H54 (cell line): ENCODE results near the gene DAD1.
"Not testable (repeated sequence)": the region's sequence is repeated elsewhere in the genome, so short reads cannot be mapped to it uniquely, and the experiment has no call there.

ENCODE experiments used
- DNase-seq: peaks from one replicate; pipeline ENCODE4 v3.0.0; 2011; ENCODE audit warnings: low spot score, mixed read lengths; ENCODE audit not compliant: insufficient read length
- FAIRE-seq: peaks from 3 replicates; lab custom pipeline; 2011; peaks lifted over from hg19 to GRCh38; lab: Jason Lieb, UNC
- POLR2A ChIP-seq: IDR thresholded peaks from 2 replicates; pipeline ENCODE4 v1.6.1; 2011; ENCODE audit warnings: low read depth, mild to moderate bottlenecking, low read length

Gene DAD1

GRCh38 chr14:22593189-22593588, 4.2 kb upstream of the DAD1 start:
- TF ChIP-seq POLR2A = no peak
- FAIRE-seq (no peak), DNase-seq (no peak)

GRCh38 chr14:22588526-22589095, 413 bp downstream of the DAD1 start:
- FAIRE-seq (no peak), DNase-seq (no peak)
- no peak for TF ChIP-seq POLR2A

GRCh38 chr14:22587677-22588422, 1.2 kb downstream of the DAD1 start:
- not testable (repeated sequence) for FAIRE-seq, DNase-seq

- no peak for TF ChIP-seq POLR2A
- FAIRE-seq (no peak), DNase-seq (no peak)
These were observed 1.8 kb downstream of the DAD1 start for GRCh38 chr14:22587247-22587646.

- TF ChIP-seq POLR2A = no peak
- DNase-seq = no peak
- no peak for FAIRE-seq
These were observed 5.0 kb downstream of the DAD1 start for GRCh38 chr14:22583994-22584393.

GRCh38 chr14:22580625-22581024, 8.4 kb downstream of the DAD1 start:
- no peak for FAIRE-seq
- no peak for TF ChIP-seq POLR2A

GRCh38 chr14:22579881-22580280, 9.1 kb downstream of the DAD1 start:
- TF ChIP-seq POLR2A = no peak
- no peak for FAIRE-seq
- DNase-seq = no peak

More at GRCh38 chr14:22580625-22581024, 8.4 kb downstream of the DAD1 start:
- DNase-seq = no peak

- TF ChIP-seq POLR2A = no peak
- FAIRE-seq (no peak), DNase-seq (no peak)
These were observed 9.8 kb downstream of the DAD1 start for GRCh38 chr14:22579236-22579635.

GRCh38 chr14:22577334-22577908, 11.6 kb downstream of the DAD1 start:
- no peak for TF ChIP-seq POLR2A
- no peak for DNase-seq
- no peak for FAIRE-seq

GRCh38 chr14:22573804-22574203, 15.2 kb downstream of the DAD1 start:
- FAIRE-seq (no peak), DNase-seq (no peak)
- no peak for TF ChIP-seq POLR2A

GRCh38 chr14:22572562-22573058, 16.4 kb downstream of the DAD1 start:
- FAIRE-seq (no peak), DNase-seq (no peak)
- TF ChIP-seq POLR2A = no peak

- TF ChIP-seq POLR2A = no peak
- peak; percentile 17 for DNase-seq
- FAIRE-seq = peak; percentile 73
These were observed 18.7 kb downstream of the DAD1 start for GRCh38 chr14:22570132-22570949.

- FAIRE-seq = no peak
- no peak for DNase-seq
- no peak for TF ChIP-seq POLR2A
These were observed 19.3 kb downstream of the DAD1 start for GRCh38 chr14:22569737-22570131.
